Measurements from ENCODE around the gene ANKRD65.
"Not testable (repeated sequence)": the region's sequence is repeated elsewhere in the genome, so short reads cannot be mapped to it uniquely, and the experiment has no call there.

ANKRD65 gene

DNA sequence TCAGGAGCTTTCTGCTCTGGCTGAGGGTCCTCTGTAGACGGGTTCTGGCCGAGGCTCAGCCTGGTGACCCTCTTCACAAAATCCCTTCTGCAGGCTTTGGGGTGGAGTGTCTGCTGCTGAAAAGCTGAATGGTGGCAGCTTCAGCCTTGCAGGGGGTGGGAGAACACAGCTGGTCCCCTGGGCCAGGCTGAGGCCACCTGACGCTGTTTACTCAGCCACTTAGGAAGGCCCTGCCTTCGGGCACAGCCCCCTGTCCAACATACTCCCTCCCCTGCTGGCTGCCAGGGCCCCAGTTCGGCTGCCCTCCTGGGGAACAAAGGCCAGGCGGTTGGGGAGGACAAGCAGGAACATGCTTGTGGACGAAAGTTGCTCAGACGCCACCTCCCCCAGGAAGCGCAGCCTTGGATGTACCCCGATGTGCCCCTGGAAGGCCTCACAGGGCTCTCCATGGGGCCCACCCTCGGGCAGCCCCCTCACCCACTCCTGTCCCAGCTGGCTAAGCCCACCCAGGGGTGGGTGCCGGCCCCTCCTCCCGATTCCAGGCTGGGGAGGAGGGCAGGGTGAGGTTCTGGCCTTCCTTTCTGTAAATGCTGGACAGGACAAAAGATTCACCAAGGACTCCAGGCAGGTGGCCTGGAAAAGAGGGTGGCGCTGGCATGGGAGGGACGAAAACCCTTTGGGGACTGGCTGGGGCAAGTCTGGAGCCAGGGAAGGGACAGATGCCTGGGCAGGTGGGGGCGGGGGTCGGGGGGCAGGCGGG, at the start of gene ANKRD65:
TSS of gene ANKRD65 (minus strand) at position 130 of the 760 bp plus-strand sequence. CDS start 271 bp downstream, outside the sequence.
- DNase-seq (ENCODE audit: insufficient read length, low spot score) (no peak), FAIRE-seq (no peak)
- TF ChIP-seq POLR2A (IDR thresholded peaks at IDR 0.05; ENCODE audit: low read depth, low read length): no peak

DNA sequence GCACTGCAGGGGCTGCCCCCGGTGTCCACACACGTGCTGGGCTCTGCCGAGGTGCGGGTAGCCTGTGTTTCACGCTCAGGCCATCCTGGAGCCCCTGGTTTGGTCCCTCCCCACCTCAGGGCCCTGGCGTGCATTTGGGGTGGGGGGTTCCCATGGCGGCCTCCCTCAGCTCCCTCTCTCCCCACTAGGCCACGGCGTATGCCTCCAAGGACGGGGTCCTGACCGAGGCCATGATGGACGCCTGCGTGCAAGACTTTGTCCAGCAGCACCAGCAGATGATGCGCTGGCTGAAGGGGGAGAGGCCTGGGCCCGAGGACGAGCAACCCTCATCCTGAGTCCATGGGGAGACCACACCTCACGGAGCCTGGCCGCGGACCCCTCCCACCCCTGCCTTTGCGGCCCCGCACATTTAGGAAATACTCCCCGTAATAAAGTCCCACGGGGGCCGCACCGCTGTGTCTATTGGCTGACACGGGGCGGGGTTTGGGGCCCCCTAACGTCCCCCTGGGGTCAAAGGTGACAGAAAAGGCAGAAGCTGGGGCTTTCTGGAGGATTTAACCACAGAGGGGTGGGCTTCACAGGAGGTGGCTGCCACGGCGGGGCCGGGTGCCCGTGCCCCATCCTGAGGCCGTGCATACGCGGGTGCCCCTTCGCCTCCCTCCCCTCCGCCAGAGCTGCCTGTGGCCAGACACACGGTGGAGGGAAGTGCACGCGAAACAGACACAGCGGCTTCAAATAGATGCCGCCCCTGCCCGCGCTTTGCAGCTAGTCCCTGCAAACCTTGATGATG, 47.3 kb upstream of the ANKRD65 start:
- FAIRE-seq; DNase-seq (ENCODE audit: insufficient read length, low spot score): not testable (repeated sequence)

DNA sequence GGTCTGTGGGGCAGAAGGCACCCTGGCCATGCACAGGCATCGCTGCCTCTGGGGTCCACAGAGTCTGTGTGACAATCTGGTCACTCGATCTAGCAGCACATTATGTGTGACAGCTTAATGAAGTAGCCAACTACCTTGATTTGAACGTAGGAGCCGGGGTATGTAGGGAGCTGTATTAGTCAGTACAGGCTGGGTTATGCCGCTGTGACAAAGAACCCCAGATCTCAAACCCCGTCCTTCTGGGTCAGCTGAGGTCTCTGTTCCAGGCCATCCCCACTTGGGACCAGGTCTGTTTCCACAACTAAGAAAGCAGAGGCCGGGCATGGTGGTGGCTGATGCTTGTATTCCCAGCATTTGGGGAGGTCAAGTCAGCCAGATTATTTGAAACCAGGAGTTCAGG, 42.2 kb upstream of the ANKRD65 start:
- no peak for TF ChIP-seq POLR2A (IDR thresholded peaks at IDR 0.05; ENCODE audit: low read depth, low read length)
- DNase-seq (ENCODE audit: insufficient read length, low spot score): no peak
- no peak for FAIRE-seq

DNA sequence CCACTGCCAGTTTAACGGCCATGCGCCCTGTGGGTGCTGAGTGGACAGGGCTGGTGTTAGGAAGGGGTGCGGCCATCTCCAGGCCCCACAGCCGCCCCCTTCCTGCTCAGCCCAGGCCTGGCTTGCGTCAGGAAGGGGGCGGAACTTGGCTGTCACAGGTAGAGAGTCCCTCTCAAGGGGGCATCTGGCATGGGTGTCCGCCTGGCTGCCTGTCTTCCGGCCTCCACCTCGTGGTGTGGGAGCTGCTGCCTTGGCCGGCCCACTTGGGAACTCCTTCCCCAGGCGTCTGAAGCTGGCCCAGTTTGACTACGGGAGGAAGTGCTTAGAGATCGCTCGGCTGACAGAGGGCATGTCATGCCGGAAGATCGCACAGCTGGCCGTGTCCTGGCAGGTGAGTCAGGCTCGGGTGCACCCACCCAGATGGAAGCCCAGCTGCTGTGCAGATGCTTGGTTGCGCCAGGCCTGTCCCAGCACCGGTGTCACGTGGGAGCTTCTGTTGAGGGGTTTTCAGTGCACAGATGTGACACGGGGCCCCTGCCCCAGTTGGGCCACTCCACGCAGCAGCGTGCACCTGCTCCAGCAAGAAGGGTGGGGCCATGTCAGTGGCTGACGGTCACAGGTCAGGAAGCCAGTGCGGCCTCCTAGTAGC, 41.4 kb upstream of the ANKRD65 start:
- no peak for TF ChIP-seq POLR2A (IDR thresholded peaks at IDR 0.05; ENCODE audit: low read depth, low read length)
- FAIRE-seq (no peak), DNase-seq (ENCODE audit: insufficient read length, low spot score) (no peak)

DNA sequence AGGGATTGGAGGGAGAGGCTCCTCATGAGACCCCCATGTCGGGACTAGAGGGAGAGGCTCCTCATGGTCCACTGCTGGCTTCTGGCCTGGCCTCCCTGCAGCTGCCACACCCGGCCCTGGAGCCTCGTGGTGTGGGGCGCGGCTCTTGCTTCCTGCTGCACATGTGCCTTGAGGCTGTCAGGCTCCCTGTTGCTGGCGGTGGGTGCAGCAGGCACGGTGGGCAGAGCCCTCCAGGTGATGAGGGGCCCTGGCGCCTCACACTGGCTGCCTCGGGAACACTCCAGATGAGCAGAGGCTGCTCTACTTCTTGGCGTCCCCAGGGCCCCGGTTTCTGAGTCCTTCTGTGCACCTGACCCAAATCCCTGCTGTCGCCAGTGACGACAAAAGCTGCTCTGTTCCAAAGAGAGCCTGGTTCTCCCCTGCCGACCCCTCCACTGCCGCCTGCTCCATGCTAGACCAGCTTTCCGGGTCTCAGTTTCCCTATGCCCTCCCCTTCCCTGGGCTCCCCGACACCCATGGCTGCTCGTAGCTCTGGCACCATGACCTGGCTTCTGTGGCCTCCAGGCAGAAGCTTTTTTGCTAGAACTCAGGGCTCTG, 40.7 kb upstream of the ANKRD65 start:
- no peak for DNase-seq (ENCODE audit: insufficient read length, low spot score)
- FAIRE-seq: no peak
- TF ChIP-seq POLR2A (IDR thresholded peaks at IDR 0.05; ENCODE audit: low read depth, low read length): no peak

DNA sequence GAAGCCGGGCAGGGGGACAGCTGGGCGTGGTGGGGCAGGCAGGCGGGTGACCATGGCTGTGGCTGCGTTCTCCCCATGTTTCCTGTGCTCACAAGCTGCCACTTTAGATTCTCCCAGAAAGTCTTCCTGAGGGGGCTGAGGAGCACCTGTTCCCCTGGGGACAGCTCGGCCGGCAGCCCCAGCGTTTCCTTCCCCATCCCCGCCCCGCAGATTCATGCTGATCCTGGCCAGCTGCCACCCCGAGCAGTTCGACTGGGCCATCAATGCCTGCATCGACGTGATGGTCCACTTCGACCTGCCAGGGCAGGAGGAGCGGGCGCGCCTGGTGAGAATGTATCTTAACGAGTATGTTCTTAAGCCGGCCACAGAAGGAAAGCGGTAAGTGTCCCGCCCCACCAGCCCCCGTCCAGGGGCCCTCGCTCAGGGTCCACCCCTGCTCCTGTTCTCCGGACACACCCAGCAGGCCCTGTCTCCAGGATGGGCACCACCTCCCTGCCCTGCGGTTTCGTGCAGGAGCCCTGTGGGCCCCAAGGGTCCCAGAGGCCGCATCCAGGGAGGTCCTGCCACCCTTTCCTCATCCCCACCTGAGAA, 39.6 kb upstream of the ANKRD65 start:
- FAIRE-seq: no peak
- DNase-seq (ENCODE audit: insufficient read length, low spot score): no peak
- no peak for TF ChIP-seq POLR2A (IDR thresholded peaks at IDR 0.05; ENCODE audit: low read depth, low read length)

DNA sequence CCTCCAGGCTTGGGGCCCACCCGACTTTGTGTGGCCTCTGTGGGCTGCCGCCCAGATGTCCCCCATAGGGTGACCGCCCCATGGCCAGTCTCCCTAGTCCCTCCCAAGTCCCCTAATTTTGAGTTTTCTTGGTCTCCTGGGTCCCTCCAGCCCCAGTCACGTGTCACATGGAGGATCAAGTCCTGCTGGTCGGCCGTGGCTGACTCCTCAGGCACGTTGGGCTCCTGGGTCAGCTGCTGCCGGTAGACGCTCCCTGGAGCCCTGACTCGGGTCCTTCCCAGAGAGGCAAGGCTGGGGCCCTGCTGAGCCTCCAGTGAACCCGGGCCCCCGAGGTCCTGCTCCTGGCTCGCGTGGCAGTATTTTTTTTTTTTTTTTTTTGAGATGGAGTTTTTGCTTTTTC, 38.6 kb upstream of the ANKRD65 start:
- not testable (repeated sequence) for DNase-seq (ENCODE audit: insufficient read length, low spot score); FAIRE-seq

DNA sequence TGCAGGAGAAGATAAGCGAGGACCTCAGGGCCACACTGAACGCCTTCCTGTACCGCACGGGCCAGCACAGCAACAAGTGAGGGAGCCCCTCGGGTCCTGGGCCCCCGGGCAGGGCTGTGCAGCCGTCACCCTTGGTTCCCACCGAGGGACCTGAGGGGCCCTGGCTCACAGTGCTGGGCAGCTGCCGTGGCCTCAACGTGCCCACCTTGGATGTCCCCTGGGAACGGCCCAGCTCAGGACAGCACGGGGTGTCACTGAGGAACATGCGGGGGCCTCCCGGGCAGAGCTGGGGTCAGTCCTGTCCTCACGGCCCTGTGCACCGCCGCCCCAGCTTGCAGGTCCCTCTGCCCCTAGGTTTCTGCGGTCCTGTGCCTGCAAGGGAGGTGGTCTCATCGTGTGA, 38.1 kb upstream of the ANKRD65 start:
- DNase-seq (ENCODE audit: insufficient read length, low spot score); FAIRE-seq: not testable (repeated sequence)

DNA sequence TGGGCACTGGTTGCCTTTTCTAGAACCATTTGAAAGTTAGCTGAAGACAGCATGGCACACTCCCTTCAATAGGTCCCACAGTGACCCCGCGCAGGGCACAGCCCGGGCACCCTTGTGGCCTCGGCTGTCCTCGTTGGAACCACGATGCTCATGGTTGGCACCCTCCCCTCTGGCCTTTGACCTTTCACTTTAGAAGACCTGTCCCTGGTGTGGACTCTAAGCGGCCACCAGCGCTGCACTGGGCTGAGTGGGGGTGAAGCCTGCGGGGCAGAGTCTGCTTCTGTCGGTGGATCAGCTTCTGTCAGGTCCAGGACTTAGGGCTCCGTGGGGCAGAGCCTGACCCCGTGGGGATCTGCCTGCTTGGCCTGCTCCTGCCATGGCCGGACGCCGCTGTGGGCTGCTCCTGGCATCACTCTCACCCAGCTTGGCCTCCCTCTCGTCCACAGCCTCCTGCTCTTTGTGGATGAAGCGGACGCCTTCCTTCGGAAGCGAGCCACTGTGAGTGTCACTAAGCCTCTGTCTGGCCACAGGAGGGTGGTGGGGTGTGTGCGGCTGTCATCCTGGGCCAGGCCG, 35.7 kb upstream of the ANKRD65 start:
- not testable (repeated sequence) for FAIRE-seq

DNA sequence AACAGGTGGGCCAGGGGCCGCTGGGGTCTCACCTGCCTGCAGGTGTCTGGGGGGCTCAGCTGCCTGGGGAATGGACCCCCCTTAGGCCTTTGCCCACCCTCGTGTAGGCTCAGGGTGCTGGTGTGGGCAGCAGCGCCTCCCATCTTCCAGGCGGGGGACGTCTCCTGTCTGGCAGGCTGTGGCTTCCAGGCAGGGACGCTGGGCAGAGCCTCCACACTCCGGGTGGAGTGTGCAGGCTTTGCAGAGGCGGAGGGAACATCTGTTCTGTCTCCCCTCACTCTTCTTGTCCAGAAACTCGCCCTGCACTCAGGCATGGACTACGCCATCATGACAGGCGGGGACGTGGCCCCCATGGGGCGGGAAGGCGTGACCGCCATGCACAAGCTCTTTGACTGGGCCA, 34.9 kb upstream of the ANKRD65 start:
- not testable (repeated sequence) for FAIRE-seq

More for the DNA sequence above, 35.7 kb upstream of the ANKRD65 start:
- not testable (repeated sequence) for DNase-seq (ENCODE audit: insufficient read length, low spot score)

DNA sequence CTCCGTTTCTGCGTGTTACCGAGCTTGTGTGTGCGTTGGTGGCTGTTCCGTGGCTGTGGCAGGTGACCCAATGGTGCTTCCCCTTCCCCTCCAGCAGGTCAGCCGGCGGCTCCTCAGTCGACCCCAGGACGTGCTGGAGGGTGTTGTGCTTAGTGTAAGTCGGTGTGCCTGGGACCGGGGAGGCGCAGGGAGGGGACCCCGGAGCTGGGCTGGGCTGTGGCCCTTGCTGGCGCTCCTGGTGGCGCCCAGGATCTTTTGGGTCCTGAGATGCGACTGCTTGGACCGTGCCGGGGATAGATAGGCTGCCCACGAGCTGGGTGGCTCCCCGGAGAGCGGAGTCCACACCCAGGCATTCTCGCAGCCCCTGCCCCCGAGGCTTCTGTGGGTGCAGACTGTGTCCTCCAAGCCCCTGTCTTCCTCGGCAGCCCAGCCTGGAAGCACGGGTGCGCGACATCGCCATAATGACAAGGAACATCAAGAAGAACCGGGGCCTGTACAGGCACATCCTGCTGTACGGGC, 34.3 kb upstream of the ANKRD65 start:
- DNase-seq (ENCODE audit: insufficient read length, low spot score): no peak
- TF ChIP-seq POLR2A (IDR thresholded peaks at IDR 0.05; ENCODE audit: low read depth, low read length): no peak
- FAIRE-seq: no peak

More for the DNA sequence above, 34.9 kb upstream of the ANKRD65 start:
- DNase-seq (ENCODE audit: insufficient read length, low spot score): not testable (repeated sequence)

DNA sequence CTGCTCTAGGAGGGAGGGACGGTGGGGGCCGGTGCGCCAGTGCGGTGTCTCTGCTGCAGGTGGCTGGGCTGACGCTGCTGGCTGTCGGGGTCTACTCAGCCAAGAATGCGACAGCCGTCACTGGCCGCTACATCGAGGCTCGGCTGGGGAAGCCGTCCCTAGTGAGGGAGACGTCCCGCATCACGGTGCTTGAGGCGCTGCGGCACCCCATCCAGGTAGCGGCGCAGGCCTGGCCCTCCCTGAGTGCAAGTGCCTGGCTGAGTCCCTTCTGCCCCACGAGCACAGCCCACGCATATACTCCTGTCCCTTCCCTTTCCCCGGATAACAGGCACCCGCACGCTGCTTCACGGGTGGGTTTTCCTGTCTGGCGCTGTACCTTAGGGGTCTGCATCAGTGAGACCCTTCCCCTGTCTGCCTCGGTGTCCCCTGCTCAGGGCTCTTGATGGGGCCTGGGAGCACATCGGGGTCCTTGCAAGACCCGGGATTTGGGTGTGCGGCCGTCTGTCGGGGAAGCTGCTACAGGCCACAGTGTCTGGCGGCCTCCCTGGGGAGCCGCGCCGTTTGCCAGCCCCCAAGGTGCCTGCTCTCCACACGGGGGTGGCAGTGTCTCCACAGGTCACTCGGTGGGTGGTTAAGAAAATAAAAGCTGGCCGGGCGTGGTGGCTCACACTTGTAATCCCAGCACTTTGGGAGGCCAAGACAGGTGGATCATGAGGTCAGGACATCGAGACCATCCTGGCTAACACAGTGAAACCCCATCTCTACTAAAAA, 33.4 kb upstream of the ANKRD65 start:
- FAIRE-seq; DNase-seq (ENCODE audit: insufficient read length, low spot score): not testable (repeated sequence)

DNA sequence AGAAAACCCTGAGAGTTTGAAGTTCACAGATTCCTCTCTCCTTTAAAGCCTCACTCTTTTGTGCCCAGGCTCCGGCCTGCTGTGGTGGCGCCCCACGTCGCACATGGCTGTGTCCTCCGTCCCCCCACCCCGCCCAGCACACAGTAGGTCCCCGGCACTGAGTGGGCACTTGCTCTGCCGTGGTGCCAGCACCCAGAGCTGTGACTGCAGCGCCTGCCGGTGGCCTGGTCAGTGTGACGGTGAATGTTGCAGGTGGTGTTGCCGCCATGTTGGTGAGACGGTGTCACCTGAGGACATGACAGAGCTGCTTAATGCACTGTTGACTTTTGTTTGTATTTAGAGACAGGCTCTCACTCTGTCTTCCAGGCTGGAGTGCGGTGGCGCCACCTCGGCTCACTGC, 31.8 kb upstream of the ANKRD65 start:
- FAIRE-seq (no peak), DNase-seq (ENCODE audit: insufficient read length, low spot score) (no peak)
- TF ChIP-seq POLR2A (IDR thresholded peaks at IDR 0.05; ENCODE audit: low read depth, low read length): no peak

DNA sequence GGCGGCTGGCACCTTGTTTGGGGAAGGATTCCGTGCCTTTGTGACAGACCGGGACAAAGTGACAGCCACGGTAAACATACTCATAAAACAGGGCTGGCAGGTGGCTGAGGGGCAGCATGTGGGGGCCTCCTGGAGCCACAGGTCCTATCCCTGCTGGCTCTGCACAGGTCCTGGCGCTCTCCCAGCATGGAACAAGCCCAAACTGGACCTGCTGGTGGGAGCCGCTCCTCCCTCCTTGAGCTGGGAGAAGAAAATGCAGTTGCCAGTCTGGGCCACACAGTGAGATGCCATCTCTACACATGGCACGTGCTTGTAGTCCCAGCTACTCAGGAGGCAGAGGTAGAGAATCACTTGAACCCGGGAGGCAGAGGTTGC, 31.3 kb upstream of the ANKRD65 start:
- DNase-seq (ENCODE audit: insufficient read length, low spot score); FAIRE-seq: not testable (repeated sequence)

Measured in H54 (cell line).